ENCODE results near the gene SRSF3.
"Not testable (repeated sequence)": the region's sequence is repeated elsewhere in the genome, so short reads cannot be mapped to it uniquely, and the experiment has no call there.

SRSF3 gene

DNA sequence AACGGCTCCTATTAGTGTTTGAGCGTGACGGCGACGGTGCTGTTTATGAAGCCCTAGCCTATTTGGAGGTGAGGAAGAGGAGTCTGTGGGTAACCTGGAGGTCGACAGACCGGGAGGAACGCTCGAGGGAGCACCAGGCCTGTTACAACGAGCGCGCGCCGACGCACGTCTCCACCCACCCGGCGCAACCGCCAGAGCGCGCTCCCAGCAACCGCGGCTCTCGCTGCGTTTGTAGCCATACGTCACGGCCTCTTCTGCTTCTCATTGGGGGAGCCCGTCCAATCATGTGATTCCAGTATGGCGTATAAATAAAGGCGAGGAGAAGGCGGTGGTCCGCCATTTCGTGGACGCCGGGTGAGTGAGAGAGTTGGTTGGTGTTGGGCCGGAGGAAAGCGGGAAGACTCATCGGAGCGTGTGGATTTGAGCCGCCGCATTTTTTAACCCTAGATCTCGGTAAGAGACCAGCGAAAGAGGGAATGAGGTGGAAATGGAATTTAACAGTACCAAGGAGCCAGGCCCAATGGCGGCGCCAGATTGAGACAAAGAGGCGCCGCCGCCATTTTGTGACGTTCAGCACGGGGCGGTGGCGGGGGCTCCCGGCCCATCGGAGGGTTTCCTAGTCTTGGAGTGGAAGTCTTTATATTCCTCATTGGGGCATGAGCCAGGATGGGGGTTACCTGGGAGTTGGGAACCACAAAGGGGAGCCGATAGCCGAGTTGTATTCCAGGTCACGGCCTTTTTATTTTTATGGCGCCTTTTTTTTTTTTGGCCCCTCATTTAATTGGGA lies at the start of gene SRSF3:
Gene SRSF3, plus strand, starts transcription at position 334 of the 787 bp plus-strand sequence. CDS start 2,401 bp downstream, outside the sequence.
- DNase-seq: peak; percentile 95 to 98

- no peak for DNase-seq
Observed at GRCh38 chr6:36545767-36546307, 48.3 kb upstream of the SRSF3 start.

DNA sequence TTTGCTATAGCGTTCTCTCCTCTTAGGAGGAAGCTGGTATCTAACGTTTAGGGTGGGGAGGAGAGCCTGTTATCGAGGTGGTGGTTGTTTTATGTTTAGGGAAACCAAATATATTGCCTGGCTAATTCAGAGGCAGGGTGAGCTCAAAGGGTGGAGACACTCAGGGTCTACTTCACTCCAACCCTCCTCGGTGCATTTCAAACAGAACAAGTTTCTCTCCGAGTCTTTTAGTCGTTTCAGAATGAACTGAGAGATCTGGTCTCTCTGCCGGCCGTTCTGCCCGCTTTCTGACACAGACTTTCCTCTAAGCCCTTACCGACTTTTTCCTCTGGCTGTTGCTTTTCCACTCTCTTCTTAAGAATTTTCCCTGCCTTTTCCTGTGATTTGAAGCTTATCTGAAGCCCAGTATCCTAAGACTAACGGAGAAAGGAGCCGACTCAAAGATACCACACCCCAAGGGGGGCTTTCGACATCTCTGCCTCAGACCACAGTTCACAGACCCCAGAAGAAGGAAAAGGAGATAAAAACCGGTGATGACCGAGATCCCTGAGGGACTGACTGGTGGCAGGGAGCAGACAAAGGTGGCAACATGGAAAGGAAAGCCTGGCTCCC lies 47.7 kb upstream of the SRSF3 start:
- no peak for DNase-seq

- DNase-seq: peak; percentile 83 to 93
Observed at GRCh38 chr6:36546920-36547645, 47.1 kb upstream of the SRSF3 start, which contains the start of gene STK38. Gene STK38 (minus strand): TSS chr6:36547479. CDS start chr6:36540202, 7,277 bp downstream.

GRCh38 chr6:36547646-36548400 lies 46.3 kb upstream of the SRSF3 start:
- DNase-seq: no peak

DNA sequence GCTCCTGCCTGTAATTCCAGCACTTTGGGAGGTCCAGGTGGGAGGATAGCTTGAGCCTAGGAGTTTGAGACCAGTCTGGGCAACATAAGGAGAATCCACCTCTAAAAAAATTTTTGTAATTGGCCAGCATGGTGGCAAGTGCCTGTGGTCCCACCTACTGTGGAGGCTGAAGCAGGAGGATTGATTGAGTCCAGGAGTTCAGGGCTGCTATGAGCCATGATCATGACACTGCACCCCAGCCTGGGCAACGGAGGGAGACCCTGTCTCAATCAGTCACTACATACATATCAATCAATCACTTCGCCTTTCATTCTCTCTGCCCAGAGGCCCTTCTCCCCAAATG lies 45.8 kb upstream of the SRSF3 start:
- no peak for DNase-seq

DNA sequence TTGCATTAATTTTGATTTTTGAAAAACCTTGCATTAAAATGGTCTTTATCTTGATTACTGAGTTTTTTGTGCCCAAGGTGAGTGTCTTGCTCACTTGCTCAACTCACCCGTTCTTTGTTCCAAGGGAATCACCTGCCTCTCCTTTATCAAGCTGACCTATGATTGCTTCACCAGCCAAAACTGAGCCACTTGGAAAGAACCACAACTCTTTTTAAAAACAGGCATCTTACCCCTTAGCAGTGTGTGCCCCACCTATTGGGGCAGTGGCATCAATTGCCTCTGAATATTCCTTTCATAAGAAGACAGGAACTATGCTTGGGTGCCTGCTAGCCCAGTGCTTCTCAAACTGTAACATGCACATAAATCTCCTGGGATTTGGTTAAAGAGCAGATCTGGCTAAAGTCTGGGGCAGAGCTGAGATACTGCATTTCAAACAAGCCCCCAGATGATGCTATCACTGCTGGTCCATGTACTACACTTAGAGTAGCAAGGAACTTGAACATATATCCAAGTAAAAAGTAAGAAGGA lies 43.6 kb upstream of the SRSF3 start:
- no peak for DNase-seq

GRCh38 chr6:36555750-36556252 lies 38.4 kb upstream of the SRSF3 start:
- DNase-seq: no peak

- no peak for DNase-seq
Observed at GRCh38 chr6:36556281-36556680, 37.9 kb upstream of the SRSF3 start.

- DNase-seq: no peak
Observed at GRCh38 chr6:36559011-36559793, 35.0 kb upstream of the SRSF3 start.

DNA sequence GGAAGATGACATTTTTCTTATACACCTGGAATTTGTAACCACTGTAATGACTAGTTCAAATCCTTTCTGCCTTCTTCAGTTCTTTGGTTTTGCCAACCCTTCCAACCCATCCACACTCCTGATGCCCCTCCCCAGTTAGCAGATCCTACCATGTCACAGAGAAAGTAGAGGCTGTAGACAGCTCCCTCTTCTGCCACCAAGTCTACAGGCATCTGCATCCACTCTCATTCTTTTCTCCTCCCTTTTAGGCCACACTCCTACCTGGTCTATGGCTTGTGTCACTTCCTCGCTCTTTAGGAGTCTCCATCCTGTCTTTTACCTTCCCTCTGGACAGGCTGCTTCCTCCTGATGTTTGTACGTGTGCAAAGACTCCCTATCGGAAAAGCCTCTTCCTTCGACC lies 33.3 kb upstream of the SRSF3 start:
- DNase-seq: no peak

DNA sequence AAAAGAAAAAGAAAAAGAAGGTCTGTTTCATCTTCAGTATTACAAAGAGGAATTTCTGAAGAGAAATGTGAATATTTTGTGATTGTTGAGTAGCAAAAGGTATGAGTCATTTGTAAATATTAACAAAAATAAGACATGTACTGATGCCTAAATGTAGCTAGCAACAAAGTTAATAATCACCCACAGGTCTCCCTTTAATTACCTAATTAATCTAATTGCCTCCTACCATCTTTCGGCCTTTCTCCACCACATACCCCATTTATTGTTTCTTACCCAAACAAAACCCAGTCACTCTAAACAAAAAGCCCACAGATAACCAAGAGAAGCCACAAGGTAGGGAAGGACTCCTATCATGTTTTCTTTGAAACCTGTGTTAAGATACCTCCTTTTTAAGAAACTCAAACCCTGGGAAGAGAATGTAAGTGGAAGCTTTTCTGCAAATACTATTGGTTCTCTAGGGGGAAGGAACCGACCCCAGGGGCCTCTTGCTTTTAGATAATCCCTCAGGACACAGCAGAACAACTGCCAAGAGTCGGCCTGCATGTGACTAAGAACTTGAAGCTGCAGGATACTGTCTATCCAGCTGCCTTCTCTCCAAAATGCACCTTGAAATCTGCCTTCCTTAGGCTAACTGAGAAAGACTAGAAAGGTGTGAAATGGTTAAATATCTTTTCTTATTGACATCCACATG lies 30.8 kb upstream of the SRSF3 start:
- DNase-seq: no peak

GRCh38 chr6:36563928-36564284 lies 30.3 kb upstream of the SRSF3 start:
- DNase-seq: no peak

DNA sequence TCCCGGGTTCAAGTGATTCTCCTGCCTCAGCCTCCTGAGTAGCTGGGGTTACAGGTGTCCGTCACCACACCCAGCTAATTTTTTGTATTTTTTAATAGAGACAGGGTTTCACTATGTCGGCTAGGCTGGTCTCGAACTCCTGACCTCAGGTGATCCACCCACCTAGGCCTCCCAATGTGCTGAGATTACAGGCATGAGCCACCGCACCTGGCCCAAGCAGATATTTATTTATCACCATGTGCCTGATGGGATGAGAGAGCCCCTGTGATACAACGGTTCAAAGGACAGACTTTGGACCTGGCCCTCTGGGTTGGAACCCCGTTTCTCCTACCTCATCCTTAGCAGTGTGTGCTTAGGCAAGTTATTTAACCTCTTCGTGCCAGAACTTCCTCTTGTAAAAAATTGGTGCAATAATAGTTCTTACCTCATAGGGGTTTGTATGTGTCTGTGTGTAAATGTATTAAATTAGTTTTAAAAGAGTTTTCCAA lies 27.7 kb upstream of the SRSF3 start:
- DNase-seq: no peak

- DNase-seq: no peak
Observed at GRCh38 chr6:36570264-36570663, 23.9 kb upstream of the SRSF3 start.

DNA sequence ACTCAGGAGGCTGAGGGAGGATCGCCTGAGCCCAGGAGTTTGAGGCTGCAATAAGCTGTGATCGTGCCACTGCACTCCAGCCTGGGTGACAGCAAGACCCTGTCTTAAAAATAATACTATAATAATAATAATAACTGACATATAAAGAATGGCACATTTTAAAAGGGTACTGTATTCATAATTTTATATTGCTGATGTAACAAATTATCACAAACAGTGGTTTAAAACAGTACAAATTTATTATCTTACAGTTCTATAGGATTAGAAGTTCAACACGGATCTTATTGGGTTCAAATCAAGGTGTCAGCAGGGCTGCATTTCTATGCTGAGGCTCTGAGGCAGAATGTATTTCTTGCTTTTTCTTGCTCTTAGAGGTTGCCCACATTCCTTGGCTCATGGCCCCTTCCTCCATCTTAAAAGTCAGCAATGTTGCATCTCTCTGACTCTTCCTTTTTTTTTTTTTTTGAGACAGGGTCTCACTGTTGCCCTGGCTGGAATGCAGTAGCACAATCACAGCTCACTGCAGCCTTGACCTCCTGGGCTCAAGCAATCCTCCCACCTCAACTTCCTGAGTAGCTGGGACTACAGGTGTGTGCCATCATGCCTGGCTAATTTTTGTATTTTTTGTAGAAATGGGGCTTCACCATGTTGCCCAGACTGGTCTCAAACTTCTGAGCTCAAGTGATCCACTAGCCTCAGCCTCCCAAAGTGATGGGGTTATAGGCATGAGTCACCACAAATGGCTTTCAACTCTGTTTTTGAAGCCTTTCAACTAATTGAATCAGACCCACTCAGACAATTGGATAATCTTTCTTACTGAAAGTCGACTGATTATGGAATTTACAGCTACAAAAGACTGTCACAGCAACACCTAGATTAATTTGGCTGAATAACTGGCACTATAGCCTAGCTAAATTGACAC lies 22.8 kb upstream of the SRSF3 start:
- no peak for DNase-seq

- DNase-seq: not testable (repeated sequence)
Observed at GRCh38 chr6:36572353-36573311, 21.5 kb upstream of the SRSF3 start.

DNA sequence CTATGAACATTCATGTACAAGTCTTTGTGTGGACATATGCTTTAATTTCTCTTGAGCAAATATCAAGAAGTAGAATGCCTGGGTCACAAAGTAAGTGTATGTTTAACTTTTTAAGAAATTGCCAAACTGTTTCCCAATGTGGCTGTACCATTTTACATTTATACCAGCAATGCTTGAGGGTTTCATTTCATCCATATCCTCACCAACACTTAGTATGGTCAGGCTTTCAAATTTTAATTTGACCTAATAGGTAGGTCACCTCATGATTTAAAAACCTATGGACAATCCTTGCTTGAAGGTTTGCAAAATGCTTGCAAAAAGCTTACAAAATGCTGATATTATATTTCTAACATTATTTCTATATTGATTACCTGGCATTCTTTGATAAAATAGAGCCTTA lies 19.5 kb upstream of the SRSF3 start:
- DNase-seq: no peak
